Adrenal gland (tissue), 5 donors: ENCODE results near the gene C1QTNF8.

ENCODE experiments used
- POLR2A ChIP-seq, 2 donors: fragments of 450-650 bp; IDR thresholded peaks; one replicate each; pipeline ENCODE4 v1.6.1; 2017; ENCODE audit warnings: antibody characterized with exemption in 2 of 2, mild to moderate bottlenecking in 2 of 2, moderate library complexity in 1 of 2
- TF ChIP-seq, protein P1 (sequence below), 6 experiments: fragments of 450-650 bp in 4 of 6; fragments of 200-600 bp in 2 of 6; sonication (generic) in 1 of 6; IDR thresholded peaks; 1 replicate in 5 of 6; 2 replicates in 1 of 6; pipeline versions ENCODE4 v1.5.1 to v1.8.0; 2016 to 2021; ENCODE audit warnings: antibody characterized with exemption in 6 of 6, mild to moderate bottlenecking in 2 of 6, moderate library complexity in 1 of 6
- donor health status: DM: no; HTN: no; CAD: no.

DNA sequence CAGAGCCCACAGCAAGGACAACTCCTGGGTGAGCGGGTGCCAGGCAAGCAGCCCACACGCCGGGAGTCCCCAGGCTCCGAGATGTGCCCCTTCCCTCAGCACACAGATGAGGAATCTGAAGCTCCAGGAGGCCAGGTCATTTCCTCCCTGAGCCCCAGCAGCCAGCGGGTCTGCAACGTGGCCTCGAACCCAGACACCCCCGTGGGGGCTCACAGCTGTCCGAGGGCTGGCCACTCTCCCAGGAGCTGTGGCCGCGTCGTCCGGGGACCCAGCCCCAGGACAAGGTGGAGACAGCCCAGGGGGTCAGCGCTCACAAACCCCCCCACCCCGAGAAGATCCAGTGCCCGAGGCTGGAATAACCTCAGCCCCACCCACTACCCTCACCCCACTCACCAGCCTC, 17.4 kb upstream of the C1QTNF8 start:
- TF ChIP-seq, protein P1, sequence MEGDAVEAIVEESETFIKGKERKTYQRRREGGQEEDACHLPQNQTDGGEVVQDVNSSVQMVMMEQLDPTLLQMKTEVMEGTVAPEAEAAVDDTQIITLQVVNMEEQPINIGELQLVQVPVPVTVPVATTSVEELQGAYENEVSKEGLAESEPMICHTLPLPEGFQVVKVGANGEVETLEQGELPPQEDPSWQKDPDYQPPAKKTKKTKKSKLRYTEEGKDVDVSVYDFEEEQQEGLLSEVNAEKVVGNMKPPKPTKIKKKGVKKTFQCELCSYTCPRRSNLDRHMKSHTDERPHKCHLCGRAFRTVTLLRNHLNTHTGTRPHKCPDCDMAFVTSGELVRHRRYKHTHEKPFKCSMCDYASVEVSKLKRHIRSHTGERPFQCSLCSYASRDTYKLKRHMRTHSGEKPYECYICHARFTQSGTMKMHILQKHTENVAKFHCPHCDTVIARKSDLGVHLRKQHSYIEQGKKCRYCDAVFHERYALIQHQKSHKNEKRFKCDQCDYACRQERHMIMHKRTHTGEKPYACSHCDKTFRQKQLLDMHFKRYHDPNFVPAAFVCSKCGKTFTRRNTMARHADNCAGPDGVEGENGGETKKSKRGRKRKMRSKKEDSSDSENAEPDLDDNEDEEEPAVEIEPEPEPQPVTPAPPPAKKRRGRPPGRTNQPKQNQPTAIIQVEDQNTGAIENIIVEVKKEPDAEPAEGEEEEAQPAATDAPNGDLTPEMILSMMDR (IDR thresholded peaks at IDR 0.05), result no peak
- TF ChIP-seq POLR2A (IDR thresholded peaks at IDR 0.05), result no peak
